Gastrocnemius medialis (tissue), 4 donors: ENCODE results near the gene COL6A5. TPM values are rescaled to one million over a fixed set of nuclear protein-coding genes. Genes with fewer than 3 reads are reported as not detected.

Source experiments
- ATAC-seq, 2 donors: fragments of 150-250 bp; one replicate each; pipeline ENCODE4 v1.9.1; 2016
- DNase-seq, 2 donors: peaks; one replicate each; pipeline ENCODE4 v3.0.0-alpha.2; 2019
- H3K27ac ChIP-seq, 4 donors: fragments of 200-600 bp; sonication (generic); 1 replicate in 1 of 4; 2 replicates in 3 of 4; pipeline ENCODE4 v1.5.1; 2016 to 2018; ENCODE audit warnings: mild to moderate bottlenecking in 2 of 4, moderate library complexity in 1 of 4
- H3K27me3 ChIP-seq, 3 donors: fragments of 200-600 bp; sonication (generic) in 2 of 3; 1 replicate in 1 of 3; 2 replicates in 2 of 3; pipeline versions ENCODE4 v1.5.1 to v1.6.0; 2016 to 2019; ENCODE audit warnings: mild to moderate bottlenecking in 1 of 3, moderate library complexity in 1 of 3
- H3K36me3 ChIP-seq, 2 donors: fragments of 200-600 bp; sonication (generic) in 1 of 2; one replicate each; pipeline ENCODE4 v1.5.1; 2017 to 2018
- H3K4me1 ChIP-seq, 2 donors: fragments of 200-600 bp; sonication (generic) in 1 of 2; one replicate each; pipeline ENCODE4 v1.5.1; 2016 to 2017; ENCODE audit warnings: mild to moderate bottlenecking in 2 of 2
- H3K4me3 ChIP-seq, 4 donors: fragments of 200-600 bp; sonication (generic) in 3 of 4; 1 replicate in 1 of 4; 2 replicates in 3 of 4; pipeline ENCODE4 v1.5.1; 2016 to 2019; ENCODE audit warnings: mild to moderate bottlenecking in 2 of 4
- H3K9me3 ChIP-seq, 3 donors: fragments of 200-600 bp; sonication (generic) in 2 of 3; 1 replicate in 1 of 3; 2 replicates in 2 of 3; pipeline ENCODE4 v1.5.1; 2016 to 2019
- CTCF ChIP-seq, 5 experiments: fragments of 450-650 bp in 3 of 5; fragments of 200-600 bp in 2 of 5; sonication (generic) in 2 of 5; IDR thresholded peaks in 4 of 5; conservative IDR thresholded peaks in 1 of 5; 1 replicate in 4 of 5; 2 replicates in 1 of 5; pipeline ENCODE4 v1.5.1; 2016 to 2019; ENCODE audit warnings: antibody characterized with exemption in 5 of 5, mild to moderate bottlenecking in 3 of 5, moderate library complexity in 3 of 5
- POLR2A ChIP-seq, 2 donors: fragments of 450-650 bp; IDR thresholded peaks; one replicate each; pipeline ENCODE4 v1.6.1; 2017; ENCODE audit warnings: antibody characterized with exemption in 2 of 2, mild to moderate bottlenecking in 2 of 2, moderate library complexity in 2 of 2
- in situ Hi-C, 4 donors: fragments of 200-750 bp; cut with MboI; loops; one replicate each; pipeline versions ENCODE4 v1.15.0 to v1.8.0; 2017; ENCODE audit warnings: low sequenced_read_pairs in 4 of 4
- intact Hi-C: fragments of 100-400 bp; cut with DNase I; formaldehyde crosslinking; loops from one replicate; pipeline ENCODE4 v1.15.1; 2023; ENCODE audit warnings: low total_unique reads
- total RNA-seq, 4 donors: library from RNA; depleted of rRNA; stranded (reverse); fragments of >200 nt; gene quantifications; one replicate each; pipeline versions ENCODE4 v1.1.0 to v1.2.3, GENCODE V29; 2016

COL6A5 gene
- total RNA-seq, 4 donors from 2014 or later: not detected

DNA sequence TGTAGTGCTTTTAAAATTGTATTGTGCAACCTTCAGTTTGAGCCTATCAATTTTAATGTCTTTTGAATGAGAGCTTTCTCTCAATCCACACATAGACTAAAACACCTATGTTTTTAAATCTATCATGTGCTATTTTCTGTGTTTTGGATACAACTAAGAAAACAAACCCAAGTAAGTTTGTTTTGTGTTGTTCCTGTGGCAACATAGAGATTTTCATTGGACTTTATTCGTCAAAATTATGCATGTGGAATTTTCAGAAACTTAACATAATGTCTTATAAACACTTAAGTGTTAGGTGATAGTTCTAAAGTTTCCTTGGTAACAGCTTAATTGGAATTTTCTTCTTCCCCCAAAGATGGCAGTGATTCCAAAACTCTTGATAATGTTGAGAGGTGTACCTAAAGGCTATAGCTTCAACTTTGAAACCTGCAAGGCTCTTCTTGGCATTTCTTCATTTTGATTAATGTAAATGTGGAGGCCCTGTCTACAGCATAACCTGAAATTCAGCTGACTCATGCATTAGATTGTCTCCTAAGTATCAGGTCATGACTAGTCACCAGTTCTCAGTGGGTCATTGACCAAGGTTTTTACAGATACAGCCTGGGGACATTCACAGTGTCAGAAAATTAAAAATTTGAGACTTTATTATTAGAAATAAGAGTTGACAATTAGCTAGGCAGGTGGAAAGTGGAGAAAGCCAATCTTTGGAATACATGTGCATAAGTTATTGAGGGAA, 44.4 kb downstream of the COL6A5 start:
- in situ Hi-C loops: no loop called here
- ATAC-seq (no peak), DNase-seq (no peak)
- Histone ChIP-seq H3K4me3 (no peak overlapping the region), H3K27ac (no peak overlapping the region), H3K9me3 (no peaks in the 10 kb centered on the region), H3K36me3 (no peaks in the 10 kb centered on the region), H3K27me3 (no peaks in the 10 kb centered on the region), H3K4me1 (no peaks in the 10 kb centered on the region)
- TF ChIP-seq POLR2A (IDR thresholded peaks at IDR 0.05): no peak
- TF ChIP-seq CTCF (IDR thresholded peaks at IDR 0.05 in 4 of 5, conservative IDR thresholded peaks at IDR 0.05 in 1 of 5): no peak
- intact Hi-C loops: no loop called here

DNA sequence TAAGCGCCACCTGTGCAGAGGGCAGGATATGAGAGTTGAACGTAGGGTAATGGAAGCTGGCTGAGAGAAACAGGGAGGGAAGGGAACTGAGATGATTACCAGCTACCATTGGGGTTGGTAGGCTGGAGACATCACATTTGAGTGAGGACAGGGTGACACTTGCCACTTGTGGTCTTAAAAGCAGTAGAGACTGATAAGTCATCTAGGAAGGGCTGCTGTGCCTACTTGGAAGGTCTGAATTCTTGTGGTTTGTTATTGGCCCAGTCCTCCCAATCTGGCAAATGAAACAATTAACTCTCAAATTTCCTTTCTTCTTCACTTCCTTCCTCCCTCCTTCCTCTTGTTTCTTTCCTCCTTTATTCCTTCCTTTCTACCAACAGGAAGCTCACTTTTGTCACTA, 46.8 kb downstream of the COL6A5 start:
- no peak for ATAC-seq
- H3K4me3 ChIP-seq: no peak overlapping the region
- intact Hi-C loops: no loop called here
- no peaks in the 10 kb centered on the region for H3K4me1 ChIP-seq
- H3K9me3 ChIP-seq: no peaks in the 10 kb centered on the region
- TF ChIP-seq POLR2A (IDR thresholded peaks at IDR 0.05) (no peak), CTCF (IDR thresholded peaks at IDR 0.05 in 4 of 5, conservative IDR thresholded peaks at IDR 0.05 in 1 of 5) (no peak)
- H3K36me3 ChIP-seq: no peaks in the 10 kb centered on the region
- in situ Hi-C loops: no loop called here
- H3K27me3 ChIP-seq: no peaks in the 10 kb centered on the region
- no peak for DNase-seq
- no peak overlapping the region for H3K27ac ChIP-seq

DNA sequence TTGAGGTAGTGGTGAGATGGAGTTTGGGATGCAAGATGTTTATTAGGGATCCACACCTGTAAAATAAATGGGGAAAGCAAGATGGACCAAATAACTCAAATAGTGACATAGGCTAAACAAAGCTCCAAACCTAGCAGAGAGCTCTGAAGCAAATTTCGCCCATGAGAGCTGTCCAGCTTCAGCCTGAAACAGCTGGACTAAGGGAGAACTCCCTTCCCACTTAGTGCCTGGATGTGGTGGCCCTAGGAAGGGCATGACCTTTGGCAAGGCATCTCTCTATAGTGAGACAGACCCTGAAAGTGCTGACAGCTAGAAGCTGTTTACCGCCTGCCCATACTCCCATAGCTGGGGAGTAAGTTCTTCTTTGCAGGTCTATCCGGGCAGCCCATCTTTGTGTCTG, 48.1 kb downstream of the COL6A5 start:
- Histone ChIP-seq H3K27me3 (no peaks in the 10 kb centered on the region), H3K36me3 (no peaks in the 10 kb centered on the region), H3K4me1 (no peaks in the 10 kb centered on the region), H3K4me3 (no peak overlapping the region), H3K9me3 (no peaks in the 10 kb centered on the region), H3K27ac (no peak overlapping the region)
- intact Hi-C loops: no loop called here
- DNase-seq: no peak
- no peak for ATAC-seq
- TF ChIP-seq CTCF (IDR thresholded peaks at IDR 0.05 in 4 of 5, conservative IDR thresholded peaks at IDR 0.05 in 1 of 5) (no peak), POLR2A (IDR thresholded peaks at IDR 0.05) (no peak)
- in situ Hi-C loops: no loop called here

DNA sequence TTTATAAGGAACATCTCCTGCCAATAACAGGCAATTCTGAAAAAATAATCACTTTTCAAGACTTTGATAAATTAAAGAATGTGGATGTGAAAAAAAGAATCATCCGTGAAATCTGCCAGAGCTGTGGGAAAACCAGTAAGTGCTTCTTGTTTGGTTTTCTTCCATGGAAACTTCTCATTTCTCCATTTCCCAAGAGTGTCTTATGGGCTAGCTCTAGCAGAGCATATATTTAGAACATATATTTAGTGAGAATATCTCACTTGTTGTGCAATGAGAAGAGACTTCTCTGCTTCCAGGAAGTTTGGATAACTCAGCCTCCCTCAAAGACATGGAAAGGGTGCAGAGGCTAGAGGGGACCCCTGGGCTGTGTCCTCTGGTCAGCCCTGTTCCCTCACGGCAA, 49.9 kb downstream of the COL6A5 start:
- Histone ChIP-seq H3K36me3 (no peaks in the 10 kb centered on the region), H3K27me3 (no peaks in the 10 kb centered on the region), H3K27ac (no peak overlapping the region), H3K4me1 (no peaks in the 10 kb centered on the region), H3K4me3 (no peak overlapping the region), H3K9me3 (no peaks in the 10 kb centered on the region)
- no peak for DNase-seq
- in situ Hi-C loops (no loop called here), intact Hi-C loops (no loop called here)
- ATAC-seq: no peak
- TF ChIP-seq POLR2A (IDR thresholded peaks at IDR 0.05): no peak
- no peak for TF ChIP-seq CTCF (IDR thresholded peaks at IDR 0.05 in 4 of 5, conservative IDR thresholded peaks at IDR 0.05 in 1 of 5)

- Histone ChIP-seq H3K36me3 (no peaks in the 10 kb centered on the region), H3K4me3 (no peak overlapping the region), H3K27me3 (no peaks in the 10 kb centered on the region), H3K27ac (no peak overlapping the region), H3K9me3 (no peaks in the 10 kb centered on the region), H3K4me1 (no peaks in the 10 kb centered on the region)
- DNase-seq: peak in 1 of 2 donors; percentile 11
- ATAC-seq: no peak
- intact Hi-C loops (no loop called here), in situ Hi-C loops (no loop called here)
- no peak for TF ChIP-seq POLR2A (IDR thresholded peaks at IDR 0.05)
- TF ChIP-seq CTCF (IDR thresholded peaks at IDR 0.05 in 4 of 5, conservative IDR thresholded peaks at IDR 0.05 in 1 of 5): no peak
Measured at GRCh38 chr3:130395916-130396315, 50.4 kb downstream of the COL6A5 start.
